Lower lobe of right lung (tissue), 2 donors: Measurements from ENCODE around the gene KIF6. TPM values are rescaled to one million over a fixed set of nuclear protein-coding genes. Genes with fewer than 3 reads are reported as not detected.

Source experiments
- ATAC-seq, 2 donors: fragments of 200-7000 bp; cut with Tn5 transposase; one replicate each; pipeline ENCODE4 v1.9.1; 2020 to 2022; ENCODE audit warnings: mild to moderate bottlenecking in 2 of 2, moderate library complexity in 2 of 2
- DNase-seq: peaks from one replicate; pipeline ENCODE4 v3.0.0-alpha.2; 2020
- H3K27ac ChIP-seq: fragments of 200-600 bp; one replicate; pipeline ENCODE4 v1.8.0; 2022
- H3K27me3 ChIP-seq: fragments of 200-600 bp; one replicate; pipeline ENCODE4 v1.8.0; 2022; ENCODE audit warnings: low read depth
- H3K36me3 ChIP-seq: fragments of 200-600 bp; one replicate; pipeline ENCODE4 v1.8.0; 2022; ENCODE audit warnings: mild to moderate bottlenecking
- H3K4me1 ChIP-seq: fragments of 200-600 bp; one replicate; pipeline ENCODE4 v1.8.0; 2022
- H3K4me3 ChIP-seq: fragments of 200-600 bp; one replicate; pipeline ENCODE4 v1.8.0; 2022; ENCODE audit warnings: mild to moderate bottlenecking
- H3K9me3 ChIP-seq: fragments of 200-600 bp; one replicate; pipeline ENCODE4 v1.8.0; 2022
- CTCF ChIP-seq: fragments of 200-600 bp; IDR thresholded peaks from one replicate; pipeline ENCODE4 v1.8.0; 2022; ENCODE audit warnings: antibody characterized with exemption, mild to moderate bottlenecking
- intact Hi-C: fragments of 100-400 bp; cut with DNase I; formaldehyde crosslinking; loops from one replicate; pipeline ENCODE4 v1.11.0; 2022
- total RNA-seq: library from RNA; stranded (reverse); fragmentation: NEBNext Ultra II Directional; extraction: Animal tissue kit (Norgen Biotek cat#: 25700); gene quantifications from one replicate; pipeline ENCODE4 v1.2.1, GENCODE V29; 2021
- donor health status: DM: no; HTN: yes; CAD: no; lungs with severe emphysema.

KIF6 gene
- total RNA-seq, 1 donor from 2014 or later, result 2.5 TPM

GRCh38 chr6:39638126-39638822, 86.9 kb downstream of the KIF6 start:
- intact Hi-C loops, result no loop called here
- ATAC-seq, result no peak
- H3K36me3 ChIP-seq, result no peaks in the 10 kb centered on the region
- DNase-seq, result no peak
- H3K9me3 ChIP-seq, result no peaks in the 10 kb centered on the region
- H3K27ac ChIP-seq, result no peak overlapping the region
- no peak for TF ChIP-seq CTCF
- no peaks in the 10 kb centered on the region for H3K27me3 ChIP-seq
- no peak overlapping the region for H3K4me3 ChIP-seq
- H3K4me1 ChIP-seq, result no peaks in the 10 kb centered on the region

GRCh38 chr6:39634646-39635341, 90.4 kb downstream of the KIF6 start:
- DNase-seq, result no peak

GRCh38 chr6:39625209-39625608, 100.0 kb downstream of the KIF6 start:
- Histone ChIP-seq H3K4me1 (no peaks in the 10 kb centered on the region), H3K9me3 (no peaks in the 10 kb centered on the region), H3K27me3 (no peaks in the 10 kb centered on the region), H3K27ac (no peak overlapping the region), H3K4me3 (no peak overlapping the region), H3K36me3 (no peaks in the 10 kb centered on the region)
- DNase-seq (no peak), ATAC-seq (no peak)
- no peak for TF ChIP-seq CTCF
- intact Hi-C loops, result no loop called here

More at GRCh38 chr6:39634646-39635341, 90.4 kb downstream of the KIF6 start:
- H3K27me3 ChIP-seq, result no peaks in the 10 kb centered on the region
- no peaks in the 10 kb centered on the region for H3K9me3 ChIP-seq
- H3K36me3 ChIP-seq, result no peaks in the 10 kb centered on the region
- intact Hi-C loops, result no loop called here
- H3K4me3 ChIP-seq, result no peak overlapping the region
- H3K27ac ChIP-seq, result no peak overlapping the region
- no peak for TF ChIP-seq CTCF
- no peaks in the 10 kb centered on the region for H3K4me1 ChIP-seq
- no peak for ATAC-seq

GRCh38 chr6:39623750-39624149, 101.5 kb downstream of the KIF6 start:
- ATAC-seq (no peak), DNase-seq (no peak)
- H3K4me3 ChIP-seq, result no peak overlapping the region
- H3K27me3 ChIP-seq, result no peaks in the 10 kb centered on the region
- H3K4me1 ChIP-seq, result no peaks in the 10 kb centered on the region
- H3K27ac ChIP-seq, result no peak overlapping the region
- TF ChIP-seq CTCF, result no peak
- H3K36me3 ChIP-seq, result no peaks in the 10 kb centered on the region
- intact Hi-C loops, result no loop called here
- H3K9me3 ChIP-seq, result no peaks in the 10 kb centered on the region

GRCh38 chr6:39617520-39617919, 107.7 kb downstream of the KIF6 start:
- no peak for TF ChIP-seq CTCF
- no peak for ATAC-seq
- intact Hi-C loops, result no loop called here
- H3K27me3 ChIP-seq, result no peaks in the 10 kb centered on the region
- H3K27ac ChIP-seq, result no peak overlapping the region
- H3K4me3 ChIP-seq, result no peak overlapping the region
- no peaks in the 10 kb centered on the region for H3K4me1 ChIP-seq
- no peaks in the 10 kb centered on the region for H3K36me3 ChIP-seq
- DNase-seq, result no peak
- H3K9me3 ChIP-seq, result no peaks in the 10 kb centered on the region
